ENCODE results near the gene PHLDA1. TPM values are rescaled to one million over a fixed set of nuclear protein-coding genes. Genes with fewer than 3 reads are reported as not detected.

Gene PHLDA1
- total and polyA plus RNA-seq, 4 donors: 2.8 to 11.5 (median 5.7) TPM

GRCh38 chr12:76010732-76011458 is 20.7 kb downstream of the PHLDA1 start:
- no peak overlapping the region for H3K27ac ChIP-seq (ENCODE audit: low read depth in 1 of 2, low read length in 2 of 2)
- H3K9me3 ChIP-seq (ENCODE audit: control insufficient read depth in 4 of 4, low read length in 3 of 4): no peaks in the 10 kb centered on the region
- TF ChIP-seq FOXA1 (IDR thresholded peaks at IDR 0.05): no peak
- TF ChIP-seq CTCF (IDR thresholded peaks at IDR 0.05; ENCODE audit: low read depth, low read length, missing input control): no peak
- TF ChIP-seq RAD21 (IDR thresholded peaks at IDR 0.05): no peak
- TF ChIP-seq EGR1 (IDR thresholded peaks at IDR 0.05; ENCODE audit: low read depth in 2 of 2): no peak
- no peak for TF ChIP-seq ATF3 (IDR thresholded peaks at IDR 0.05)
- TF ChIP-seq YY1 (IDR thresholded peaks at IDR 0.05): no peak
- TF ChIP-seq RXRA (IDR thresholded peaks at IDR 0.05): no peak
- no peak for TF ChIP-seq NR2F2 (IDR thresholded peaks at IDR 0.05)
- TF ChIP-seq REST (IDR thresholded peaks at IDR 0.05): no peak
- TF ChIP-seq JUND (IDR thresholded peaks at IDR 0.05): no peak
- TF ChIP-seq ZBTB33 (IDR thresholded peaks at IDR 0.05): no peak
- TF ChIP-seq HNF4A (conservative IDR thresholded peaks at IDR 0.05): no peak
- TF ChIP-seq FOXA2 (IDR thresholded peaks at IDR 0.05): no peak
- H3K36me3 ChIP-seq (ENCODE audit: control insufficient read depth in 4 of 4, insufficient read depth in 3 of 4, low read depth in 1 of 4, low read length in 3 of 4): peaks cover 0 to 1% (median 0%) of the 10 kb centered on the region in 4 donors
- WGBS: 90% methylated on average over 6 of the region's 6 CpGs
- H3K4me3 ChIP-seq (ENCODE audit: low read depth in 1 of 3, low read length in 3 of 3): no peak overlapping the region
- no peak for DNase-seq (ENCODE audit: low spot score)
- no peaks in the 10 kb centered on the region for H3K4me1 ChIP-seq (ENCODE audit: control insufficient read depth in 4 of 4, insufficient read depth in 4 of 4, low read length in 3 of 4)
- no peak overlapping the region for H3K9ac ChIP-seq (ENCODE audit: low read depth in 1 of 2, low read length in 2 of 2)
- H3K27me3 ChIP-seq (ENCODE audit: control insufficient read depth in 4 of 4, insufficient read depth in 4 of 4, low read length in 3 of 4): no peaks in the 10 kb centered on the region

GRCh38 chr12:76008428-76008827 is 23.1 kb downstream of the PHLDA1 start:
- no peaks in the 10 kb centered on the region for H3K27me3 ChIP-seq (ENCODE audit: control insufficient read depth in 4 of 4, insufficient read depth in 4 of 4, low read length in 3 of 4)
- H3K4me1 ChIP-seq (ENCODE audit: control insufficient read depth in 4 of 4, insufficient read depth in 4 of 4, low read length in 3 of 4): no peaks in the 10 kb centered on the region
- no peak overlapping the region for H3K27ac ChIP-seq (ENCODE audit: low read depth in 1 of 2, low read length in 2 of 2)
- H3K4me3 ChIP-seq (ENCODE audit: low read depth in 1 of 3, low read length in 3 of 3): no peak overlapping the region
- whole genome bisulfite sequencing: 87% methylated on average over 3 of the region's 3 CpGs
- no peak overlapping the region for H3K9ac ChIP-seq (ENCODE audit: low read depth in 1 of 2, low read length in 2 of 2)
- H3K9me3 ChIP-seq (ENCODE audit: control insufficient read depth in 4 of 4, low read length in 3 of 4): peaks cover 0 to 2% (median 0%) of the 10 kb centered on the region in 4 donors
- no peaks in the 10 kb centered on the region for H3K36me3 ChIP-seq (ENCODE audit: control insufficient read depth in 4 of 4, insufficient read depth in 3 of 4, low read depth in 1 of 4, low read length in 3 of 4)
- DNase-seq (ENCODE audit: low spot score): no peak
- TF ChIP-seq RAD21 (IDR thresholded peaks at IDR 0.05) (no peak), ZBTB33 (IDR thresholded peaks at IDR 0.05) (no peak), NR2F2 (IDR thresholded peaks at IDR 0.05) (no peak), REST (IDR thresholded peaks at IDR 0.05) (no peak), YY1 (IDR thresholded peaks at IDR 0.05) (no peak), HNF4A (conservative IDR thresholded peaks at IDR 0.05) (no peak), MAX (IDR thresholded peaks at IDR 0.05) (no peak), GABPA (IDR thresholded peaks at IDR 0.05 in 1 of 2, conservative IDR thresholded peaks at IDR 0.05 in 1 of 2) (no peak), TAF1 (conservative IDR thresholded peaks at IDR 0.05) (no peak), HNF4G (IDR thresholded peaks at IDR 0.05) (no peak)

All from liver (tissue), 9 donors.